HG02943 (cell line): ENCODE data around the gene ACP2.
"Not testable (repeated sequence)": the region's sequence is repeated elsewhere in the genome, so short reads cannot be mapped to it uniquely, and the experiment has no call there.

ENCODE experiments used
- ATAC-seq: cut with Tn5 transposase; IDR thresholded peaks from one replicate; pipeline ENCODE4 v1.9.1; 2021; ENCODE audit warnings: mild to moderate bottlenecking, low read depth, moderate library complexity; ENCODE audit not compliant: unreplicated experiment

The ACP2 gene

DNA sequence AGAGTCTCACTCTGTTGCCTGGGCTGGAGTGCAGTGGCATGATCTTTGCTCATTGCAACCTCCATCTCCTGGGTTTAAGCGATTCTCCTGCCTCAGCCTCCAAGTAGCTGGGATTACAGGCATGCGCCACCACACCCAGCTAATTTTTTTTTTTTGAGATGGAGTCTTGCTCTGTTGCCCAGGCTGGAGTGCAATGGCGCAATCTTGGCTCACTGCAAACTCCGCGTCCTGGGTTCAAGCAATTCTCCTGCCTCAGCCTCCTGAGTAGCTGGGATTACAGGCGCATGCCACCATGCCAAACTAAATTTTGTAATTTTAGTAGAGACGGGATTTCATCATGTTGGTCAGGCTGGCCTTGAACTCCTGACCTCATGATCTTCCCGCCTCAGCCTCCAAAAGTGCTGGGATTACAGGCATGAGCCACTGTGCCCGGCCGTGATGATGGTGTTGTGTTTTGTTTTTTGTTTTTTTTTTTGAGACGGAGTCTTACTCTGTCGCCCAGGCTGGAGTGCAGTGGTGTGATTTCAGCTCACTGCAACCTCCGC is 40.5 kb downstream of the ACP2 start:
- ATAC-seq = not testable (repeated sequence)

GRCh38 chr11:47207459-47207858 is 41.2 kb downstream of the ACP2 start:
- no peak for ATAC-seq

GRCh38 chr11:47206577-47206976 is 42.0 kb downstream of the ACP2 start:
- not testable (repeated sequence) for ATAC-seq

DNA sequence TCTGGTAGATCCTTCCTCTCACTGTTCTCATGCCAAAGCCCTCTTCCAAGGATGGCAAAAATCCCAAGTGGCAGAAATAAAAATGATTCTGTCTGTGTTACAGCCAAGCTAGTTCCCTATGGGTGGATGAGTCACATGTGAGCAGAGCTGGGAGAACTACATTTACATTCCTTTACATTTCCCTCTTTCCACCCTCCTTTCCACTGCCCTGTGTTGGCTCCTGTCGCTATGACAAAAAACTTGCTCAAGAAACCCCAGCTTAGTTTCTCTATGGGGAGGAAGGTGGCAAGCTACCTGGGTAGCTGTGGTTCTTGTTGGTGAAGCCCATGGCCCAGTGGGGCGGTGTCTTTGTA is 44.0 kb downstream of the ACP2 start:
- ATAC-seq = no peak

DNA sequence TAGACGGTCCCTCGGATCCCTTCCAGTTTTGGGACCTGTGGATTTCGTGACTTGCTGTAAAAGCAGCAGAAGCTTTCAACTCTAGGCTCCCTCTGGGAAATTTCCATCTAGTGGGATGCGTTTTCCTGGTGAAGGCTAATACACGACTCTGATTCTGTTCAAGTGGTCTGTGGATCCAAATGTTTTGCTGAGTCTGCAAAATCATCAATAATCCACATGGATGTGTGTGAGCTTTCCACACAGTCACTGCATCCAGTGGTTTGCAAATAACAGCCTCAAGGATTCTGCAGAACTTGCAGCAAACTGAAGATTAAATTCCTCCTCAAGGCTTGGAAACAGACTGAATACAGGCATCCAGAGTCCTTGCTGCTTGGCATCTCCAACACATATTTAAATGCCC is 46.0 kb downstream of the ACP2 start:
- no peak for ATAC-seq

DNA sequence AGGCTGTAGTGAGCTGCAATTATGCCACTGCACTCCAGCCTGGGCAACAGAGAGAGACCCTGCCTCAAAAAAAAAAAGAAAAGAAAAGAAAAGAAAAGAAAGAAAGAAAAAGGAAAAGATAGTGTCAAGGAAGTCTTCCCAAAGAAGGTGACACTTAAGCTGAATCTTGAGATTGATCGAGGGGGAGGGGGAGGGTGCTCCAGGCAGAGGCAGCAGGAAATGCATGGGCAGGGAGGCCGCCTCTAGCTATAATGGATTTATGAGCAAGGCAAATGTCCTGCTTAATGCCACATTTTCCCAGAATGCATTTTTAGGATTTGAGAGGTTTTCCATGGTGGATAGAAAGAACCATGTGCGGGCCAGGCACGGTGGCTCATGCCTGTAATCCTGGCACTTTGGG is 47.6 kb downstream of the ACP2 start:
- no peak for ATAC-seq

DNA sequence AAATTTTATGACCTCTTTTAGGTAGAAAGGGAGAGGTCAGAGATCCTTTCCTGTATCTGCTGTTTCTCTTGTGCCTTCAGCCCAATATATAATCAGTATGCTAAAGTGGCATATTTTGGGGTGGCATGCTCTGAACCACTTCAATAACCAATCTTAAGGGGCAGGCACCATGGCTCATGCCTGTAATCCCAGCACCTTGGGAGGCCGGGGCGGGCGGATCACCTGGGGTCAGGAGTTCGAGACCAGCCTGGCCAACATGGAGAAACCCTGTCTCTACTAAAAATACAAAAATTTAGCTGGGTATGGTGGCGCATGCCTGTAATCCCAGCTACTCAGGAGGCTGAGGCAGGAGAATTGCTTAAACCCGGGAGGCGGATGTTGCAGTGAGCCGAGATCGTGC is 50.5 kb downstream of the ACP2 start:
- not testable (repeated sequence) for ATAC-seq

DNA sequence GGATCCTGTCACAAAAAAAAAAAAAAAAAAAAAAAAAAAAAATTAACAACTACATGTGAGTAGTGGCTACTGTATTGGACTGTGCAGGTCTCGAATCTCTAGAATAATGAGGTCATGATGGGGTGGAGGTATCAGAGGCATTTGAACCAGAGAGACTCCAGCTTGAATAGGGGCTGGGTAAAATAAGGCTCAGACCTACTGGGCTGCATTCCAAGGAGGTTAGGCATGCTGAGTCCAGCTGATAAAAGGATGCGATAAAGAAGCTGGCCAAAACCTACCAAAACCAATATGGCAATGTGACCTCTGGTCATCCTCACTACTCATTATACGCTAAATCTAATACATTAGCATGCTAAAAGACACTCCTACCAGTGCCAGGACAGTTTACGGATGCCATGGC is 56.5 kb downstream of the ACP2 start:
- ATAC-seq = no peak

DNA sequence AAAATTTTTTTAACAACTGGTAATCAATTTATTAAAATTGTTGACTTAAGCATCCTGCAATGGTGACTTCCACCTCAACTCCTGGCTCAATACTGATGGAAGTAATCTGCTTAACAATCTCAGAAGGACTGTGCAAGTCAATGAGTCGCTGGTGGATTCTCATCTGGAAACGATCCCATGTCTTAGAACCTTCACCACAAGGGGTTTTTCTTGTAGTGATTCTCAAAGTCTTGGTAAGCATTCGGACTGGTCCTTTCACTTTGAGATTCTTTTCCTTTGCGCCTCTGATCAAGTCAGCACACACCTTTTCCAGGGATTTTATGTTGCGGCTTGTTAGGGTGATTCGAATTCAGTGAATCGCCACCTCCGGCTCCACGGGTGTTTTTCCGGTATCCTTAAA is 57.5 kb downstream of the ACP2 start:
- ATAC-seq = not testable (repeated sequence)
